NCI-H748 (cell line): ENCODE results near the gene SCN4A.
A peak's percentile ranks its signal among the peaks of the same experiment; 100 is the strongest.
"Not testable (repeated sequence)": the region's sequence is repeated elsewhere in the genome, so short reads cannot be mapped to it uniquely, and the experiment has no call there.

Experiments used
- DNase-seq: peaks from one replicate; lab custom pipeline; 2025; ENCODE audit not compliant: unreplicated experiment; lab: John Stamatoyannopoulos, UW

Gene SCN4A

GRCh38 chr17:63972796-63973195 lies at the start of gene SCN4A:
Gene SCN4A (minus strand): TSS chr17:63972918. CDS start chr17:63972841, 77 bp downstream.
- no peak for DNase-seq

- DNase-seq, result no peak
Measured at GRCh38 chr17:64020056-64020766, 47.5 kb upstream of the SCN4A start, which contains the start of gene ICAM2. Gene ICAM2 (minus strand): TSS chr17:64020633. CDS start chr17:64006691, 13,942 bp downstream.

GRCh38 chr17:64019551-64019961 lies 46.8 kb upstream of the SCN4A start:
- DNase-seq, result not testable (repeated sequence)

GRCh38 chr17:64017381-64017980 lies 44.8 kb upstream of the SCN4A start:
- DNase-seq, result no peak

- no peak for DNase-seq
Measured at GRCh38 chr17:64016974-64017373, 44.3 kb upstream of the SCN4A start.

GRCh38 chr17:64016231-64016784 lies 43.6 kb upstream of the SCN4A start:
- no peak for DNase-seq

- DNase-seq, result no peak
Measured at GRCh38 chr17:64015447-64015846, 42.7 kb upstream of the SCN4A start.

- DNase-seq, result no peak
Measured at GRCh38 chr17:64009571-64010402, 37.1 kb upstream of the SCN4A start.

GRCh38 chr17:64008830-64009229 lies 36.1 kb upstream of the SCN4A start:
- no peak for DNase-seq

- DNase-seq, result no peak
Measured at GRCh38 chr17:64008346-64008745, 35.6 kb upstream of the SCN4A start.

- no peak for DNase-seq
Measured at GRCh38 chr17:64007838-64008282, 35.1 kb upstream of the SCN4A start.

- DNase-seq, result not testable (repeated sequence)
Measured at GRCh38 chr17:64007089-64007837, 34.5 kb upstream of the SCN4A start.

GRCh38 chr17:64006361-64007088 lies 33.8 kb upstream of the SCN4A start:
- no peak for DNase-seq

GRCh38 chr17:64005734-64006167 lies 33.0 kb upstream of the SCN4A start:
- peak; percentile 63 for DNase-seq

- no peak for DNase-seq
Measured at GRCh38 chr17:64004903-64005733, 32.4 kb upstream of the SCN4A start.

GRCh38 chr17:64004218-64004770 lies 31.6 kb upstream of the SCN4A start:
- no peak for DNase-seq

- no peak for DNase-seq
Measured at GRCh38 chr17:64003526-64004121, 30.9 kb upstream of the SCN4A start.
